Kidney epithelial cell (primary cell): ENCODE results near the gene ARID1A. TPM values are rescaled to one million over a fixed set of nuclear protein-coding genes. Genes with fewer than 3 reads are reported as not detected.

Source experiments
- DNase-seq: peaks from one replicate; pipeline ENCODE4 v3.0.0-alpha.2; 2010; ENCODE audit warnings: low read depth
- H3K27me3 ChIP-seq: 2 replicates; pipeline ENCODE4 v1.6.0; 2011; ENCODE audit warnings: low read length; ENCODE audit not compliant: control insufficient read depth, insufficient read depth
- H3K36me3 ChIP-seq: 2 replicates; pipeline ENCODE4 v1.5.1; 2011; ENCODE audit warnings: low read length; ENCODE audit not compliant: control insufficient read depth, insufficient read depth
- H3K4me3 ChIP-seq: 2 replicates; pipeline ENCODE4 v1.5.1; 2011; ENCODE audit warnings: low read depth, mild to moderate bottlenecking, control low read depth, low read length
- CTCF ChIP-seq: IDR thresholded peaks from 2 replicates; pipeline ENCODE4 v1.5.1; 2011; ENCODE audit warnings: mild to moderate bottlenecking, moderate library complexity, low read length, control low read depth, inconsistent platforms; ENCODE audit not compliant: insufficient read depth, poor library complexity, severe bottlenecking
- total RNA-seq: library from RNA; depleted of rRNA; stranded (reverse); fragments of >200 nt; gene quantifications from 2 replicates; pipeline ENCODE4 v1.2.3, GENCODE V29; 2015

ARID1A gene
- total RNA-seq, 1 donor from 2014 or later: 43.7 TPM

- H3K4me3 ChIP-seq: no peak overlapping the region
- no peak for DNase-seq
- H3K27me3 ChIP-seq: no peaks in the 10 kb centered on the region
- no peak for TF ChIP-seq CTCF
- peaks cover 6% of the 10 kb centered on the region for H3K36me3 ChIP-seq
Observed at GRCh38 chr1:26734501-26735058, 38.8 kb downstream of the ARID1A start.

- H3K36me3 ChIP-seq: peaks cover 1% of the 10 kb centered on the region
- no peak for TF ChIP-seq CTCF
- DNase-seq: no peak
Observed at GRCh38 chr1:26739329-26739914, 43.6 kb downstream of the ARID1A start.

DNA sequence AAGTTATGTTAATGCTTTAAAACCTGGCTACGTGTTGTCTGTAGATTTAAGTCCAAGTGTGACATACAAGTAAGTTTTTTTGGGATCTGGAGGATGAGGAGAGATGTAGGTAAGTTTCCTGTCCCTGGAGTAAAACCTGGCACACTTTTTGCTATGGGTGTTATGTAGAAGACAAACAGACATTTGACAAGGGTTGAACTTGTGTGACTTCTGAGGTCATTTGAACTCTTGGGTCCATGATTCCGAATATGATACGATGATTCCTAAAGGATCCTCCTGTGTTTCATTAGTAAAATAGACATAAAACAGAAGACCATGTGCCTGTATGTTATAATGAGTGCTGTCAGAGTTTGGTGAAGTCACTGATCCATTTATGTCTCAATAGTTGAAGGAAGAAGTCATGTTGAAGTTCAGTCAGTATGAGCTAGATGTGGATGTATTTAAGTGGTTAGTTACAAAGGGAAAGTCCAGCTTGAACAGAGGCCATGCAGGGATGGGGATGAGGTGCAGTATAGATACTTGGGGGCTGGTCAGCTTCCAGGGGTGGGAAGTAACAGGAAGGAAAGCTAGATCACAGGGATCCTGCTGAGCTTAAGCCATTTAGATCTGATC is 44.3 kb downstream of the ARID1A start:
- DNase-seq: no peak
- no peak for TF ChIP-seq CTCF
- no peaks in the 10 kb centered on the region for H3K27me3 ChIP-seq
- H3K4me3 ChIP-seq: no peak overlapping the region
- peaks cover 1% of the 10 kb centered on the region for H3K36me3 ChIP-seq

More at GRCh38 chr1:26739329-26739914, 43.6 kb downstream of the ARID1A start:
- Histone ChIP-seq H3K27me3 (no peaks in the 10 kb centered on the region), H3K4me3 (no peak overlapping the region)

DNA sequence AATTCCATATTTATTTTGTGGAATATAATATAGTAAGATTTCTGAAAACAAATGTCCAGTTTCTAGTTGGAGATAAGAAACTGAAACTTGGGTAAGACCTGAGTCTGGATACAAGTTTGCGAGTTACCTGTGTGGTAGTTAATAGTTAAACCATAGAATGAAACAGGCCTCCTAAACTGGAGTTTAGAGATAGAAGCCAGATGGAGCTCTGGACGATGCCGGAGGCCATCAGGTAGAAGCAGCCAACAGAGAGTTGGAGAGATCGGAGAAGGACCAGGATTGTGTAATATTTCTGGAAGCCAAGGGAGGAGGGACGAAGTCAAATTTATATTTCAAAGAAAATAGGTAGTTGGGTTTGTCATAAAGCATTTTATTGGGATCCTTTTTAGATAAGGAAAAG is 45.1 kb downstream of the ARID1A start:
- TF ChIP-seq CTCF: no peak
- Histone ChIP-seq H3K4me3 (no peak overlapping the region), H3K27me3 (no peaks in the 10 kb centered on the region), H3K36me3 (peaks cover 1% of the 10 kb centered on the region)
- DNase-seq: no peak

DNA sequence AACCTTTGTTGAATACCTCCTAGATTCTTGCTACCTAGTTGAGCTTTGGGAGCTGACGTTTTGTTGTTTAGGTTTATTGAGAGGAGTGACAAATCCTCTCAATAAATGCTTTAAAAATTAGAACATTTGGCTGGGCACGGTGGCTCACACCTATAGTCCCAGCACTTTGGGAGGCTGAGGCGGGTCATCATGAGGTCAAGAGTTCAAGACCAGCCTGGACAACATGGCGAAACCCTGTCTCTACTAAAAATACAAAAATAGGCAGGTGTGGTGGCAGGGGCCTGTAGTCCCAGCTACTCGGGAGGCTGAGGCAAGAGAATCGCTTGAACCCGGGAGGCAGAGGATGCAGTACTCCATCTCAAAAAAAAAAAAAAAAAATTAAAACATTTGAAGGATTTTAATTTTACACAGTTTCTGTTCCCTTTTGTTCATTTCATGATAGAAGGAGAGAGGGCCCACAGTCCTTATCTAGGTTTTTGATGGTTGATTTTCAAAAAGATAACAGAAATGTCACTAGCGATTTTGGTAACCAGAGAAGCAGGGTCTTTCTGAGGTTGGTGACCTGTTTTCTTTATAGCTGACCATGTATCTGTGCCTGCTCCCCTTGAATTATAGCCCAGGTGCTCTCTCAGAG is 47.7 kb downstream of the ARID1A start:
- Histone ChIP-seq H3K4me3 (no peak overlapping the region), H3K36me3 (no peaks in the 10 kb centered on the region), H3K27me3 (no peaks in the 10 kb centered on the region)
- TF ChIP-seq CTCF: no peak
- no peak for DNase-seq
